Activated CD8-positive, alpha-beta T cell treated with anti-CD3 and anti-CD28 coated beads for 36 hours (primary cell): ENCODE results near the gene FAM20C. TPM values are rescaled to one million over a fixed set of nuclear protein-coding genes. Genes with fewer than 3 reads are reported as not detected.
"Not testable (repeated sequence)": the region's sequence is repeated elsewhere in the genome, so short reads cannot be mapped to it uniquely, and the experiment has no call there.

Experiments used
- ATAC-seq: fragments of 200-7000 bp; cut with Tn5 transposase; one replicate; pipeline ENCODE4 v1.10.0; 2021; ENCODE audit warnings: mild to moderate bottlenecking, moderate library complexity
- CTCF ChIA-PET: fragments of 350-600 bp; sonication (Branson Sonifier 250); formaldehyde crosslinking; loops from one replicate; lab custom pipeline; 2021; ENCODE audit warnings: antibody characterized with exemption; lab: Charles Lee
- POLR2A ChIA-PET: fragments of 350-600 bp; sonication (Branson Sonifier 250); formaldehyde crosslinking; loops from one replicate; lab custom pipeline; 2021; ENCODE audit warnings: antibody characterized with exemption; lab: Charles Lee
- DNase-seq: peaks from one replicate; pipeline ENCODE4 v3.0.0-alpha.2; 2020
- H3K27ac Mint-ChIP-seq: one replicate; pipeline ENCODE4 v1.8.0; 2021; ENCODE audit warnings: mild to moderate bottlenecking, mixed read lengths
- H3K27me3 Mint-ChIP-seq: one replicate; pipeline ENCODE4 v1.8.0; 2021; ENCODE audit warnings: mixed read lengths
- H3K36me3 Mint-ChIP-seq: one replicate; pipeline ENCODE4 v1.8.0; 2021; ENCODE audit warnings: low read depth, mixed read lengths
- H3K4me1 Mint-ChIP-seq: one replicate; pipeline ENCODE4 v1.8.0; 2021; ENCODE audit warnings: low read depth, mixed read lengths
- H3K4me3 Mint-ChIP-seq: one replicate; pipeline ENCODE4 v1.8.0; 2021; ENCODE audit warnings: mild to moderate bottlenecking, moderate library complexity, mixed read lengths
- H3K9me3 Mint-ChIP-seq: one replicate; pipeline ENCODE4 v1.8.0; 2021; ENCODE audit warnings: mixed read lengths
- intact Hi-C: fragments of 100-400 bp; cut with micrococcal nuclease; formaldehyde crosslinking; loops from one replicate; pipeline ENCODE4 v1.10.0; 2022
- total RNA-seq, 2 experiments: library from RNA; stranded (reverse); gene quantifications; one replicate each; pipeline ENCODE4 v1.2.3, GENCODE V29; 2021
- TF ChIP-seq, protein P1 (sequence below): fragments of 200-600 bp; IDR thresholded peaks from one replicate; pipeline ENCODE4 v1.8.0; 2022; ENCODE audit warnings: antibody characterized with exemption, mild to moderate bottlenecking

The FAM20C gene
- total RNA-seq, 2 experiments from 2014 or later, result 0.29 to 1.1 TPM

DNA sequence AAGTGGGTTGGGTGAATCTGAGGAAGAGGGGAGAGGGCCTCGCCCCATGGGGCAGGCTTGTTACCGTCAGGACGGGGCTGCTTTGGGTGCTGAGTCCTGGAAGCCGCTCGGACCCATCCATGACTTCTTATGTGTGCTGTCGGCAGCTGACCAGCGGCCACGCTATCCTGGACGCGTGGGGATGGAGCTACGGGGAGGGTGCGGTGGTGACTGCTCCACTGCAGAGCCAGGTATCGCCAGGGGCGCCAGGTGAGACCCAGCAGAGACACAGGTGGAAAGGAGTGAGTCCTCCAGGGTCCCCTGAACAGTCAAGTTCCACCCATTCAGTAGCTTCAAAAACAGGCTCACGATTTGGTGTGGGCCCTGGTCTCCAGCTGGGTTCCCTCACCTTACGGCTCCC is 10.6 kb upstream of the FAM20C start:
- Mint-ChIP-seq H3K9me3 (no peaks in the 10 kb centered on the region), H3K4me3 (no peak overlapping the region), H3K27me3 (no peaks in the 10 kb centered on the region), H3K4me1 (no peaks in the 10 kb centered on the region), H3K36me3 (no peaks in the 10 kb centered on the region), H3K27ac (no peak overlapping the region)
- intact Hi-C loops, result no loop called here
- no peak for DNase-seq
- TF ChIP-seq, protein P1, sequence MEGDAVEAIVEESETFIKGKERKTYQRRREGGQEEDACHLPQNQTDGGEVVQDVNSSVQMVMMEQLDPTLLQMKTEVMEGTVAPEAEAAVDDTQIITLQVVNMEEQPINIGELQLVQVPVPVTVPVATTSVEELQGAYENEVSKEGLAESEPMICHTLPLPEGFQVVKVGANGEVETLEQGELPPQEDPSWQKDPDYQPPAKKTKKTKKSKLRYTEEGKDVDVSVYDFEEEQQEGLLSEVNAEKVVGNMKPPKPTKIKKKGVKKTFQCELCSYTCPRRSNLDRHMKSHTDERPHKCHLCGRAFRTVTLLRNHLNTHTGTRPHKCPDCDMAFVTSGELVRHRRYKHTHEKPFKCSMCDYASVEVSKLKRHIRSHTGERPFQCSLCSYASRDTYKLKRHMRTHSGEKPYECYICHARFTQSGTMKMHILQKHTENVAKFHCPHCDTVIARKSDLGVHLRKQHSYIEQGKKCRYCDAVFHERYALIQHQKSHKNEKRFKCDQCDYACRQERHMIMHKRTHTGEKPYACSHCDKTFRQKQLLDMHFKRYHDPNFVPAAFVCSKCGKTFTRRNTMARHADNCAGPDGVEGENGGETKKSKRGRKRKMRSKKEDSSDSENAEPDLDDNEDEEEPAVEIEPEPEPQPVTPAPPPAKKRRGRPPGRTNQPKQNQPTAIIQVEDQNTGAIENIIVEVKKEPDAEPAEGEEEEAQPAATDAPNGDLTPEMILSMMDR, result no peak
- no peak for ATAC-seq
- ChIA-PET POLR2A (no interaction called here), CTCF (no interaction called here)

DNA sequence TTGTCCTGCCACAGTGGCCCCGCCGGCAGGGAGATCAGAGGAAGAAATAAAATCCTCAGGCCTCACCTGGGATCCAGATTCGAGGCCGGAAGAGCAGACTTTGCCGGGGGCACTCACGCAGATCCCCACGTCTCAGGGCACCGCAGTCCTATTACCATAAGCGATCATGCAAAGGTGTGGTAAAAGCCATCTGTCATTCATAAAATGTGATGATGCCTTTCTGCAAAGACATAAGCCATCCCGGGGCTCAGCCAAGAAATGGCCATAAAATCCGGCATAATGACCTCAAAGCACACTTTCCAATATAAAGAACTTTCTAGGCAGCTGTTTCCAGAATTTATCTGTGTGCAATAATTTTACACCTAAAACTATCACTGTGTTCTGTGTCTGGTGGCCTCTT is 9.9 kb upstream of the FAM20C start:
- H3K27me3 Mint-ChIP-seq, H3K27ac Mint-ChIP-seq, intact Hi-C loops, CTCF ChIA-PET, ATAC-seq, DNase-seq, H3K36me3 Mint-ChIP-seq, H3K4me1 Mint-ChIP-seq, H3K4me3 Mint-ChIP-seq, POLR2A ChIA-PET, H3K9me3 Mint-ChIP-seq: not testable (repeated sequence)

DNA sequence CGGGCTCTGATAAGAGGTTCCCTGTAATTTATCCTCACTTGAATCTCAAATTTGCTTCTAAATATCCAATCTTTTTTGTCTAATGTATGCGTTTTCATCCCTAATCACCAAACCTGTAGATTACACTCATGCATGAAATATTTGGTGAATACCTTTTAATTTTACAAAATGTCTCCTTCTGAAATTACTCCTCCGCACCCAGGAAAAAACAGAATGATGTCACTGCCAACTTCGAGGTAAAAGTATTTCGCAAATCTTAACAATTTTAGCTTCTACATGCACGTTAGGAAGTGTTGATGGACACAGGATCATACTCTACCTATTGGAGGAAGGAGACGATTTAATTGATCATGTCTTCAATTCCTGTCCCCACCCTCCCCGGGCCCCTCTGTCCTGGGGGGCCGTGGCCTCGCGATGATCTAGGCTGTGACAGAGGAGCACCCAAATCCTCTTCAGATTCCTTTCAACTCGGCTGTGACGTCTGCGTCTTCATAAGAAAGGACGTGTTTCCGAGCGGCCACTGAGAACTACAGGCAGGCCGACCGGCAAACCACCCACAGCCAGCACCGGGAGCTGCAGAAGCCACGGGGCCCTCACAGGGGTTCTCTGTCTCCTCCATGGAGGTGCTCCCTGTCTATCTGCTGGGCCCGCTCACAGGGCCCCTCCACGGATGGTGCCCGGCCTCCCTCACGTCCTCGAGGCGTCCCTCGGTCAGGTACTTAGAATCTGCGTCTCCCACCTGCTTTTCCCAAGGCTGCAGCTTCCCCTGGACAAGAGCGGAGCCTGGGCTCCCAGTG is 8.7 kb upstream of the FAM20C start:
- Mint-ChIP-seq H3K36me3 (no peaks in the 10 kb centered on the region), H3K4me1 (no peaks in the 10 kb centered on the region), H3K27ac (no peak overlapping the region), H3K9me3 (no peaks in the 10 kb centered on the region), H3K4me3 (no peak overlapping the region), H3K27me3 (no peaks in the 10 kb centered on the region)
- intact Hi-C loops, result no loop called here
- POLR2A ChIA-PET, result no interaction called here
- no peak for ATAC-seq
- TF ChIP-seq, protein P1, result no peak
- CTCF ChIA-PET, result no interaction called here
- no peak for DNase-seq

DNA sequence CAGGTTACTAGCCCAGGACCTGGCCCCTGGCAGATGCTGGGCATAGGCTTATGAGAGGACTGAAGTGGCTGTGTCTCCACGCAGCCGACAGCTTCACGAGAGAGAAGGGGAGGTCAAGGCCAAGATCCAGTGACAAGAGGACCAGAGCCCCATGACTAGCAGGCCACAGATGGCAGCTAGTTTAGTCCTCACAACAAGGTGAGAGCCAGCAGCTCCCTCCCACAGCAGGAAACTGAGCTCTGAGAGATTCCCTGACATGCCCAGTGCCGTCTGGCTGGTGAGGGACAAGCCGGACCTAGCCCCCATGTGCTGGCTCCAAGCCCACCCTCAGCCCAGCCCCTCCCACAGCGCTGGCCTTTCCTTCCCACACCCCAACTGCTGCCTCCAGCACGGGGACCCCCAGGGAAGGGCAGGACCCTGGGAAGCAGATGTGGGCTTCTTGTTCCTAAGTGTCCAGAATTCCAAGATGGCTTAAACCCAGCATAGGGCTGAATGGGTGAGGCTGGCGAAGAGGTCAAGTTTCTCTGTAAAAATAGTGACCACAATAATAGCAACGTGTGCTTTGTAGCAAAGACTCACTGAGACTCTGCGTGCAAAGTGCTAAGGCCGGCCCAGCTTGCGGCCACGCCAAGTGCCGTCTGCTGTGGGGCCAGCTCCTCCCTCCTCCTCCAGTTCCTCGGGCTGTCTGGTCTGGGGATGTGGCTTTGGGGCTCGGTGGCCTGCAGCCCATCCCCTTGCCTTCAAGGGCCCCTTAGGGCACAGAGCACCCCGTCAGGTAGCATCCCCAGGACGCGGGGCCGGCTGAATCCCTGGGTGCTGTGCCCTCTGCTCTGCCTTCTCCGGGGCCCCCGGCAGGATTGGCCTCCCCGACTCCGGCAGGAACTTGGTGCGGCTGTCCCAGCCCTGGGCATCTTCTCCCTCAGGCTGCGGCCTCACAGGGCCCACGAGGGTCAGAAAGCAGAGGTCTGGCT is 7.8 kb upstream of the FAM20C start:
- ChIA-PET CTCF (no interaction called here), POLR2A (no interaction called here)
- H3K4me3 Mint-ChIP-seq, result no peak overlapping the region
- no peaks in the 10 kb centered on the region for H3K36me3 Mint-ChIP-seq
- peaks cover 3% of the 10 kb centered on the region for H3K27me3 Mint-ChIP-seq
- H3K4me1 Mint-ChIP-seq, result no peaks in the 10 kb centered on the region
- intact Hi-C loops, result no loop called here
- DNase-seq (no peak), ATAC-seq (no peak)
- no peaks in the 10 kb centered on the region for H3K9me3 Mint-ChIP-seq
- no peak overlapping the region for H3K27ac Mint-ChIP-seq
- TF ChIP-seq, protein P1, result no peak

DNA sequence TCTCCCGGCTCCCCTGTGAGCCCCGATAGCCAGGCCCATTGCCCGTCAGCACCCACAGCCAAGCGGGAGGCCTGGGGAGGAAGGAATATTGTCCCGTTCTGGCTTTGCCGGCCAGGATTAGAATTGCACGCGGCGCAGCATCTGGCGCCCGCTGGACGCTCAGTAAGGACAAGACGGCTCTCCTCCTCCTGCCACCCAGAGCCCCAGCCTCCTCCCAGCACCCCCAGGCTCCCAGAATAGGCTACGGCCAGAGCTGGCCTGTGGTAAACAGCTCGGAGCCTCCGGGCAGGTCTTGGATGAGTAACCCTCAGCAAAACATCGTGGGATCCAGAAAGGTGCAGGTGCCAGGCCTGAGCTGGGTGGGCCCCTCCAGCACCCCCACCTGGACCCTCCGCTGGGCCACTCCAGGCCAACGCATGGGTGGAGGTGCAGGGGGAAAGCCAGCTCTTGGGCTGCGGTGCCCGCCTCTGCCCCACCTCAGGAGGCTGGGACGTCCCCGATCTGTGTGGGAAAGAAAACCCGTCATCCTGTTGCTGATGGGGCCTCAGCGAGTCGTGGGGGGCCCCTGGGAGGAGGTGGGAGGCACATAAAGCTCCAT is 5.8 kb upstream of the FAM20C start:
- intact Hi-C loops, result no loop called here
- H3K36me3 Mint-ChIP-seq, result no peaks in the 10 kb centered on the region
- POLR2A ChIA-PET, result interaction anchor here (0.8 to 1.2 kb wide), 2 partner anchors 9 to 19 kb away, joined by 3 to 4 read pairs; no protein-coding TSS in a partner anchor
- TF ChIP-seq, protein P1, result no peak
- no peak overlapping the region for H3K27ac Mint-ChIP-seq
- no peak for ATAC-seq
- no peaks in the 10 kb centered on the region for H3K9me3 Mint-ChIP-seq
- H3K27me3 Mint-ChIP-seq, result peaks cover 19% of the 10 kb centered on the region
- no peak overlapping the region for H3K4me3 Mint-ChIP-seq
- no peak for DNase-seq
- peaks cover 2% of the 10 kb centered on the region for H3K4me1 Mint-ChIP-seq
- CTCF ChIA-PET, result no interaction called here
